Keratinocyte (primary cell): Measurements from ENCODE around the gene SMYD3. TPM values are rescaled to one million over a fixed set of nuclear protein-coding genes. Genes with fewer than 3 reads are reported as not detected.

Source experiments
- DNase-seq: peaks from one replicate; pipeline ENCODE4 v3.0.0-alpha.2; 2011; ENCODE audit warnings: low read depth, missing footprints, low spot score
- FAIRE-seq: peaks from 2 replicates; lab custom pipeline; 2011; peaks lifted over from hg19 to GRCh38; lab: Jason Lieb, UNC
- H2AFZ ChIP-seq: 2 replicates; pipeline ENCODE4 v1.6.0; 2012; ENCODE audit warnings: low read length, control low read depth, inconsistent platforms; ENCODE audit not compliant: control insufficient read depth
- H3K27ac ChIP-seq: 2 replicates; pipeline ENCODE4 v1.5.1; 2011; ENCODE audit warnings: low read length; ENCODE audit not compliant: control insufficient read depth, insufficient read depth
- H3K27me3 ChIP-seq: 3 replicates; pipeline ENCODE4 v1.6.0; 2011; ENCODE audit warnings: low read length; ENCODE audit not compliant: control insufficient read depth, insufficient read depth; ENCODE audit errors: extremely low read depth
- H3K36me3 ChIP-seq, 2 experiments: 2 replicates in 1 of 2; 3 replicates in 1 of 2; pipeline ENCODE4 v1.5.1; 2011; ENCODE audit warnings: low read length in 2 of 2, mild to moderate bottlenecking in 1 of 2; ENCODE audit not compliant: control insufficient read depth in 2 of 2, insufficient read depth in 2 of 2; ENCODE audit errors: extremely low read depth in 1 of 2
- H3K4me1 ChIP-seq: 3 replicates; pipeline ENCODE4 v1.5.1; 2011; ENCODE audit warnings: low read length; ENCODE audit not compliant: control insufficient read depth, insufficient read depth; ENCODE audit errors: extremely low read depth
- H3K4me2 ChIP-seq: 3 replicates; pipeline ENCODE4 v1.6.0; 2011; ENCODE audit warnings: low read depth, low read length; ENCODE audit not compliant: control insufficient read depth, insufficient read depth; ENCODE audit errors: extremely low read depth
- H3K4me3 ChIP-seq, 3 experiments: fragments of 200-600 bp in 1 of 3; sonication (generic) in 1 of 3; 2 replicates in 2 of 3; 3 replicates in 1 of 3; pipeline ENCODE4 v1.5.1; 2011 to 2016; ENCODE audit warnings: low read length in 3 of 3, mild to moderate bottlenecking in 3 of 3, control low read depth in 2 of 3, inconsistent platforms in 1 of 3, low read depth in 1 of 3, mixed read lengths in 1 of 3, mixed run types in 1 of 3, moderate library complexity in 1 of 3; ENCODE audit not compliant: control insufficient read depth in 2 of 3, insufficient read depth in 2 of 3; ENCODE audit errors: extremely low read depth in 1 of 3
- H3K79me2 ChIP-seq: 2 replicates; pipeline ENCODE4 v1.6.0; 2012; ENCODE audit warnings: low read length; ENCODE audit not compliant: control insufficient read depth, insufficient read depth
- H3K9ac ChIP-seq: 3 replicates; pipeline ENCODE4 v1.6.0; 2011; ENCODE audit warnings: low read length; ENCODE audit not compliant: control insufficient read depth, insufficient read depth; ENCODE audit errors: extremely low read depth
- H3K9me1 ChIP-seq: 3 replicates; pipeline ENCODE4 v1.6.0; 2011; ENCODE audit warnings: low read length; ENCODE audit not compliant: control insufficient read depth, insufficient read depth; ENCODE audit errors: extremely low read depth
- H3K9me3 ChIP-seq: 2 replicates; pipeline ENCODE4 v1.5.1; 2012; ENCODE audit warnings: low read depth, low read length; ENCODE audit not compliant: control insufficient read depth
- H4K20me1 ChIP-seq: 3 replicates; pipeline ENCODE4 v1.6.0; 2011; ENCODE audit warnings: low read length; ENCODE audit not compliant: control insufficient read depth, insufficient read depth; ENCODE audit errors: extremely low read depth
- EZH2 ChIP-seq: IDR thresholded peaks from one replicate; pipeline ENCODE4 v1.6.1; 2012; ENCODE audit warnings: inconsistent platforms, mild to moderate bottlenecking, low read length, moderate library complexity
- dilution Hi-C: fragments of 300-500 bp; cut with MboI; formaldehyde crosslinking; loops from one replicate; pipeline ENCODE4 v1.7.0; 2020; ENCODE audit warnings: low sequenced_read_pairs; ENCODE audit not compliant: extremely low pct_ligation_motif_present
- polyA plus RNA-seq, 5 experiments: library from polyadenylated mRNA; depleted of rRNA in 3 of 5; stranded (reverse) in 3 of 5; stranded (forward) in 1 of 5; unstranded in 1 of 5; fragments of >200 nt; gene quantifications; 1 replicate in 1 of 5; 2 replicates in 3 of 5; 3 replicates in 1 of 5; pipeline versions ENCODE4 v1.2.1 to v1.2.3, GENCODE V29; 2011 to 2012; ENCODE audit warnings: missing spikeins in 2 of 5, low read depth in 1 of 5, low replicate concordance in 1 of 5
- TF ChIP-seq, protein P1 (sequence below), 3 experiments: IDR thresholded peaks in 1 of 3; conservative IDR thresholded peaks in 1 of 3; optimal IDR thresholded peaks in 1 of 3; 2 replicates in 2 of 3; 3 replicates in 1 of 3; pipeline versions ENCODE3 to v1.5.1; 2011; ENCODE audit warnings: low read length in 3 of 3, mild to moderate bottlenecking in 3 of 3, moderate library complexity in 2 of 3, control low read depth in 1 of 3, inconsistent platforms in 1 of 3; ENCODE audit not compliant: insufficient read depth in 2 of 3; ENCODE audit errors: extremely low read depth in 1 of 3

The SMYD3 gene
- polyA plus RNA-seq, 1 donor (not counting 4 experiments of a cell fraction or from before 2014, with no cell fraction given) = 31.0 TPM

DNA sequence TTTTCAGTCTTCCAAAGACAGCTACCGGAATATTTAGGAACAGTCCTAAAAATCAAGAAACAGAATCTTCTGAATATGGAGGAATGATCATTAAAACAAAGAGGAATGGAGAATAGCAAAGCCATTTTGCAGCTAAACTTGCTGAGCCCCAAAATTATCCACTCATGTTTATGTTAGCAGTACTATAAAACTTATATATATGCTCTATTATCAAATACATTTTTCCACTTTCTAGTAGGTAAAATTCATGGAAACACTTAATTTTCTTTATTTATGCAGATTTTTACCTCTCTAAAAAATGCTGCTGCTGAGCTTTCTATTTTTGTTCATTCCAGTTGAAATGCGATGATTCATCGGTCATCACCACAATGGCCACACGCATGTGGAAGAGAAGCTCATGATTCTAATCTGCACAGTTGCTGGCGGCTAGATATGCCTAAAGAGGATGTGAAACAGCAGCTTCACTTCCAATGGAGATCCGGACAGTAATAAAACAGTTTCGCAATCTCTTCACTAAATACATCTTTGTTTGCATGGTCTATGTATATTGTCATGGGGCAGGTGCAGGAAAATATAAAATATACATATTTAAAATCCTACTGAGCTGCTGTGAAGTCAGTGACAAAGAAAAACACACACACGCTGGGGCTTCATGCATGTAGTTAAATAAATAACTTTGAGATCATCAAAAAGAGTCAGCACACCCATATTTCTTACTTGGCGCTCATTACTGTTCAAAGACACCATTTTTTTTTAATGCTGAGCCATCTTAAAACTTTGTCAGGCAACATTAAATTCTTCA, 292.2 kb downstream of the SMYD3 start:
- Histone ChIP-seq H3K4me3 (no peak overlapping the region), H3K9me3 (no peaks in the 10 kb centered on the region), H4K20me1 (no peaks in the 10 kb centered on the region), H3K9ac (no peak overlapping the region), H3K4me1 (no peaks in the 10 kb centered on the region), H2AFZ (no peak overlapping the region), H3K27ac (no peak overlapping the region), H3K79me2 (no peaks in the 10 kb centered on the region), H3K27me3 (no peaks in the 10 kb centered on the region), H3K4me2 (no peak overlapping the region), H3K36me3 (no peaks in the 10 kb centered on the region), H3K9me1 (no peaks in the 10 kb centered on the region)
- dilution Hi-C loops = no loop called here
- no peak for DNase-seq
- TF ChIP-seq EZH2 = no peak
- TF ChIP-seq, protein P1, sequence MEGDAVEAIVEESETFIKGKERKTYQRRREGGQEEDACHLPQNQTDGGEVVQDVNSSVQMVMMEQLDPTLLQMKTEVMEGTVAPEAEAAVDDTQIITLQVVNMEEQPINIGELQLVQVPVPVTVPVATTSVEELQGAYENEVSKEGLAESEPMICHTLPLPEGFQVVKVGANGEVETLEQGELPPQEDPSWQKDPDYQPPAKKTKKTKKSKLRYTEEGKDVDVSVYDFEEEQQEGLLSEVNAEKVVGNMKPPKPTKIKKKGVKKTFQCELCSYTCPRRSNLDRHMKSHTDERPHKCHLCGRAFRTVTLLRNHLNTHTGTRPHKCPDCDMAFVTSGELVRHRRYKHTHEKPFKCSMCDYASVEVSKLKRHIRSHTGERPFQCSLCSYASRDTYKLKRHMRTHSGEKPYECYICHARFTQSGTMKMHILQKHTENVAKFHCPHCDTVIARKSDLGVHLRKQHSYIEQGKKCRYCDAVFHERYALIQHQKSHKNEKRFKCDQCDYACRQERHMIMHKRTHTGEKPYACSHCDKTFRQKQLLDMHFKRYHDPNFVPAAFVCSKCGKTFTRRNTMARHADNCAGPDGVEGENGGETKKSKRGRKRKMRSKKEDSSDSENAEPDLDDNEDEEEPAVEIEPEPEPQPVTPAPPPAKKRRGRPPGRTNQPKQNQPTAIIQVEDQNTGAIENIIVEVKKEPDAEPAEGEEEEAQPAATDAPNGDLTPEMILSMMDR (optimal IDR thresholded peaks at IDR 0.05 in 1 of 3, IDR thresholded peaks at IDR 0.05 in 1 of 3, conservative IDR thresholded peaks at IDR 0.05 in 1 of 3; ENCODE audit: extremely low read depth in 1 of 3, insufficient read depth in 2 of 3, low read length in 3 of 3) = no peak
- no peak for FAIRE-seq

DNA sequence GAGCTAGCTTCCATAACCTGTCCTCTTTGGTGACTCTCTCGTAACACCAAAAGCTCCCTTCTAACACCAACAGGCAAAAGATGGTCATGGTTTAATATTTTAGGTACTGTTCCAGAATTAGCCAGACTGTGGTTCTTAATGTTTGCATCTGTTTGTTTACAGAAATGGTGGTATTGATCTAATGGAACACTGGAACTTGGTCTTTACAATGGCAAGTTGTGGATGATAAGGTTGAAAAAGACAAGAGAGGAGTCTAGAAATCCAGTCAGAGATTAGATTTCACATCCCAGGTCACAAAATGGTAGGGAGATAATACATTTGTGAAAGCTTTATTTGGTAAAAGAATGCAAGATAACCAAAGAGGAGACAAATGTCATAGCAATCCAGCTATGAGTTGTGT, 293.1 kb downstream of the SMYD3 start:
- Histone ChIP-seq H3K27ac (no peak overlapping the region), H3K4me3 (no peak overlapping the region), H2AFZ (no peak overlapping the region), H4K20me1 (no peaks in the 10 kb centered on the region), H3K9me3 (no peaks in the 10 kb centered on the region), H3K9me1 (no peaks in the 10 kb centered on the region), H3K4me1 (no peaks in the 10 kb centered on the region), H3K27me3 (no peaks in the 10 kb centered on the region), H3K36me3 (no peaks in the 10 kb centered on the region), H3K79me2 (no peaks in the 10 kb centered on the region), H3K9ac (no peak overlapping the region), H3K4me2 (no peak overlapping the region)
- DNase-seq = no peak
- dilution Hi-C loops = no loop called here
- no peak for TF ChIP-seq EZH2
- TF ChIP-seq, protein P1 (optimal IDR thresholded peaks at IDR 0.05 in 1 of 3, IDR thresholded peaks at IDR 0.05 in 1 of 3, conservative IDR thresholded peaks at IDR 0.05 in 1 of 3; ENCODE audit: extremely low read depth in 1 of 3, insufficient read depth in 2 of 3, low read length in 3 of 3) = no peak
- FAIRE-seq = no peak
